Measurements from ENCODE around the gene RMND5A.

The RMND5A gene

DNA sequence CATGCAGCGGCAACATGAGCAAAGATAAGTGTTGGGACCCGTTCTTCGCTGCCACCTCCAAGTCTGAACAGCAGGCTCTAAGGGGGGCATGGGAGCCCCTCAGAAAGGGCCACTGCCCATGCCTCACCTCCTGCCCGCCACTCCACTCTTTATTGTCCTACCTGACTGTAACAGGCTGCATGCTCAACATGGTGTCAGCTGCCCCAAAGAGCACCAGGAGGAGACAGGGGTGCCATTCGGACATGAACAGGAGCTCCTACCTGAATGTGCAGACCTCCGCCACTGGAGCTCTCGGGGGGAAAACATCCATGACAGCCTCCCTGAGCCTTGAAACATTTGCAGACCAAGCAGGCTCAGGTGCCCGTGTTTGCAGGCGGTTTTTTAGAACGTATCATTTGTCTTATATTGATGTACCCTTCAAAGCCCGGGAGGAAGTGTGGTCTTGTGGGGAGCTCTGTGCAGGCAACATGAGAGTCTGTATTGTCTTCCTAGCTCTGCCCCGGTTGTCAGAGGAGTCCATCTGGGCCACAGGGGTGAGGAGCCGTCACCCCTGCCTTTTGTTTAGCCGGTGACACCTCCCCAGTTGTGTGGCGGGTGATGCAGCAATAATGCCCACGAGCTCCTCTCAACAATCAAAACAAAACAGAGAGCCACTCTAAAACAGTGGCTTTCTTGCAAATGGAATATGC lies 105.7 kb downstream of the RMND5A start:
- H3K27ac ChIP-seq: no peak overlapping the region
- TF ChIP-seq, protein P1, sequence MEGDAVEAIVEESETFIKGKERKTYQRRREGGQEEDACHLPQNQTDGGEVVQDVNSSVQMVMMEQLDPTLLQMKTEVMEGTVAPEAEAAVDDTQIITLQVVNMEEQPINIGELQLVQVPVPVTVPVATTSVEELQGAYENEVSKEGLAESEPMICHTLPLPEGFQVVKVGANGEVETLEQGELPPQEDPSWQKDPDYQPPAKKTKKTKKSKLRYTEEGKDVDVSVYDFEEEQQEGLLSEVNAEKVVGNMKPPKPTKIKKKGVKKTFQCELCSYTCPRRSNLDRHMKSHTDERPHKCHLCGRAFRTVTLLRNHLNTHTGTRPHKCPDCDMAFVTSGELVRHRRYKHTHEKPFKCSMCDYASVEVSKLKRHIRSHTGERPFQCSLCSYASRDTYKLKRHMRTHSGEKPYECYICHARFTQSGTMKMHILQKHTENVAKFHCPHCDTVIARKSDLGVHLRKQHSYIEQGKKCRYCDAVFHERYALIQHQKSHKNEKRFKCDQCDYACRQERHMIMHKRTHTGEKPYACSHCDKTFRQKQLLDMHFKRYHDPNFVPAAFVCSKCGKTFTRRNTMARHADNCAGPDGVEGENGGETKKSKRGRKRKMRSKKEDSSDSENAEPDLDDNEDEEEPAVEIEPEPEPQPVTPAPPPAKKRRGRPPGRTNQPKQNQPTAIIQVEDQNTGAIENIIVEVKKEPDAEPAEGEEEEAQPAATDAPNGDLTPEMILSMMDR (conservative IDR thresholded peaks at IDR 0.05): no peak

DNA sequence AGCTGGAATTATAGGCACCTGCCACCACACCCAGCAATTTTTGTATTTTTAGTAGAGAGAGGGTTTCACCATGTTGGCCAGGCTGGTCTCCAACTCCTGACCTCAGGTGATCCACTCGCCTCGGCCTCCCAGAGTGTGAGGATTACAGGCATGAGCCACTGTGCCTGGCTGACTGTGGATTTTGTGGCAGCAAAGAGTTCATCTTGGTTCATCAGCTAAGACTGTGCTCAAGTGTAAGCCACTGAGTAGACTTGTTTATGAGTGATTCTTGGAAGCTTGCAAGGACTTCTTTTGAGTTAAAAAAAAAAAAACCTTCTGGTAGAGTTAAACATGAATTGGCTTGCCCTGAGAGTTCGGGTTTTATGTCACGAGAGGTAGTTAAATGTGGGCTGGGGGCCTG lies 106.9 kb downstream of the RMND5A start:
- H3K27ac ChIP-seq: no peak overlapping the region
- TF ChIP-seq, protein P1 (conservative IDR thresholded peaks at IDR 0.05): no peak

Measured in VCaP (cell line).